Mesenchymal stem cell (in vitro differentiated cells and primary cell): ENCODE results near the gene PLA2G5.

Source experiments
- DNase-seq: peaks from one replicate; pipeline ENCODE4 v3.0.0-alpha.2; 2013
- H2AFZ ChIP-seq: one replicate; pipeline ENCODE4 v1.6.1; 2013; ENCODE audit warnings: low read depth, mild to moderate bottlenecking, control low read depth, inconsistent platforms, low read length, moderate library complexity
- H2AK5ac ChIP-seq: 2 replicates; pipeline ENCODE4 v1.6.1; 2013; ENCODE audit warnings: low read length, moderate library complexity, mild to moderate bottlenecking, inconsistent platforms; ENCODE audit not compliant: severe bottlenecking
- H2BK120ac ChIP-seq: one replicate; pipeline ENCODE4 v1.6.1; 2013; ENCODE audit warnings: low read depth, mild to moderate bottlenecking, inconsistent platforms, low read length, moderate library complexity
- H2BK12ac ChIP-seq, 2 experiments: one replicate each; pipeline ENCODE4 v1.6.1; 2013; ENCODE audit warnings: inconsistent platforms in 2 of 2, low read length in 2 of 2, mild to moderate bottlenecking in 2 of 2, moderate library complexity in 2 of 2, control low read depth in 1 of 2
- H2BK15ac ChIP-seq: one replicate; pipeline ENCODE4 v1.6.1; 2013; ENCODE audit warnings: mild to moderate bottlenecking, low read depth, inconsistent platforms; ENCODE audit not compliant: poor library complexity, severe bottlenecking
- H2BK5ac ChIP-seq: 2 replicates; pipeline ENCODE4 v1.6.1; 2013; ENCODE audit warnings: low read depth, mild to moderate bottlenecking, low read length, control low read depth, inconsistent platforms; ENCODE audit not compliant: poor library complexity, severe bottlenecking
- H3K14ac ChIP-seq, 2 experiments: one replicate each; pipeline ENCODE4 v1.6.1; 2013; ENCODE audit warnings: inconsistent platforms in 2 of 2, low read length in 2 of 2, control low read depth in 1 of 2, mild to moderate bottlenecking in 1 of 2, moderate library complexity in 1 of 2
- H3K18ac ChIP-seq, 2 experiments: one replicate each; pipeline ENCODE4 v1.6.1; 2013; ENCODE audit warnings: inconsistent platforms in 2 of 2, low read length in 2 of 2, control low read depth in 1 of 2, low read depth in 1 of 2, mild to moderate bottlenecking in 1 of 2
- H3K23ac ChIP-seq, 2 experiments: one replicate each; pipeline ENCODE4 v1.6.1; 2013; ENCODE audit warnings: inconsistent platforms in 2 of 2, low read length in 2 of 2, mild to moderate bottlenecking in 2 of 2, moderate library complexity in 2 of 2, control low read depth in 1 of 2
- H3K27ac ChIP-seq: 2 replicates; pipeline ENCODE4 v1.5.1; 2013; ENCODE audit warnings: mild to moderate bottlenecking, moderate library complexity, low read length, control low read depth, inconsistent platforms; ENCODE audit not compliant: poor library complexity, severe bottlenecking
- H3K27me3 ChIP-seq, 2 experiments: 2 replicates each; pipeline versions ENCODE4 v1.6.1 to v1.7.0; 2013; ENCODE audit warnings: low read length in 2 of 2, mild to moderate bottlenecking in 2 of 2, moderate library complexity in 2 of 2, control low read depth in 1 of 2, inconsistent platforms in 1 of 2; ENCODE audit not compliant: control insufficient read depth in 1 of 2, insufficient read depth in 1 of 2
- H3K36me3 ChIP-seq, 2 experiments: 2 replicates each; pipeline versions ENCODE4 v1.6.1 to v1.7.0; 2013; ENCODE audit warnings: low read length in 2 of 2, control low read depth in 1 of 2, inconsistent platforms in 1 of 2, low read depth in 1 of 2, mild to moderate bottlenecking in 1 of 2; ENCODE audit not compliant: insufficient read depth in 2 of 2, control insufficient read depth in 1 of 2
- H3K4ac ChIP-seq, 2 experiments: one replicate each; pipeline ENCODE4 v1.6.1; 2013; ENCODE audit warnings: inconsistent platforms in 2 of 2, low read length in 2 of 2, mild to moderate bottlenecking in 2 of 2, moderate library complexity in 2 of 2, control low read depth in 1 of 2, low read depth in 1 of 2
- H3K4me1 ChIP-seq: 2 replicates; pipeline ENCODE4 v1.6.1; 2013; ENCODE audit warnings: low read depth, low read length, control low read depth; ENCODE audit not compliant: control insufficient read depth, insufficient read depth
- H3K4me2 ChIP-seq: 2 replicates; pipeline ENCODE4 v1.6.1; 2013; ENCODE audit warnings: low read length, mild to moderate bottlenecking, inconsistent platforms; ENCODE audit not compliant: poor library complexity, severe bottlenecking
- H3K4me3 ChIP-seq, 2 experiments: 2 replicates each; pipeline versions ENCODE4 v1.5.1 to v1.7.0; 2013; ENCODE audit warnings: low read length in 2 of 2, mild to moderate bottlenecking in 2 of 2, control low read depth in 1 of 2, low read depth in 1 of 2; ENCODE audit not compliant: insufficient read depth in 1 of 2
- H3K79me1 ChIP-seq: replicated peaks from 2 replicates; pipeline ENCODE4 v1.6.1; 2013; ENCODE audit warnings: mild to moderate bottlenecking, control low read depth, low read length, inconsistent platforms; ENCODE audit not compliant: poor library complexity, severe bottlenecking
- H3K9ac ChIP-seq: 2 replicates; pipeline ENCODE4 v1.7.0; 2013; ENCODE audit warnings: mild to moderate bottlenecking, low read length, moderate library complexity
- H3K9me3 ChIP-seq: 2 replicates; pipeline ENCODE4 v1.7.0; 2013; ENCODE audit warnings: mild to moderate bottlenecking, low read length; ENCODE audit not compliant: control insufficient read depth
- H4K8ac ChIP-seq: one replicate; pipeline ENCODE4 v1.6.1; 2013; ENCODE audit warnings: inconsistent platforms, mild to moderate bottlenecking, low read length, moderate library complexity
- H4K91ac ChIP-seq: one replicate; pipeline ENCODE4 v1.6.1; 2013; ENCODE audit warnings: mild to moderate bottlenecking, low read length, inconsistent platforms
- WGBS: methylation state at CpG from one replicate; pipeline ENCODE4 v1.1.7; 2013; ENCODE audit warnings: mixed read lengths; 5-methylcytosine and 5-hydroxymethylcytosine counted together

The PLA2G5 gene

DNA sequence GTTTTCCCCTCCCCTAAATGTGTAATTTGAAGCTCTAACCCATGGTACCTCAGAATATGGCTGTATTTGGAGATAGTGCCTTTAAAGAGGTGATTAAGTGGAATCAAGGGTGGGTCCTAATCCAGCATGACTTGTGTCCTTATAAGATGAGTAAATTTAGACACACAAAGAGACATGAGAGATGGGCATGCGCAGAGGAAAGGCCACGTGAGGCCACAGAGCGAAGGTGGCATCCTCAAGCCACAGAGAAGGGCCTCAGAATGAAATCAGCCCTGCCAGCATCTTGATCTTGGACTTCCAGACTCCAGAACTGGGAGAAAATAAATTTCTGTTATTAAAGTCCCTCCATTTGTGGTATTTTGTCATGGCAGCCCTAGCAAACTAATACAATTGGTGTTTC lies 66.3 kb downstream of the PLA2G5 start:
- no peak overlapping the region for H2BK120ac ChIP-seq
- H2BK5ac ChIP-seq: no peak overlapping the region
- no peak overlapping the region for H2AFZ ChIP-seq
- no peak overlapping the region for H2AK5ac ChIP-seq
- H3K4me2 ChIP-seq: no peak overlapping the region
- H3K9me3 ChIP-seq: no peaks in the 10 kb centered on the region
- H2BK12ac ChIP-seq: no peak overlapping the region
- H3K4me3 ChIP-seq: no peak overlapping the region
- DNase-seq: no peak
- H3K36me3 ChIP-seq: no peaks in the 10 kb centered on the region
- no peaks in the 10 kb centered on the region for H3K4me1 ChIP-seq
- H3K9ac ChIP-seq: no peak overlapping the region
- no peak overlapping the region for H4K8ac ChIP-seq
- H3K27ac ChIP-seq: no peak overlapping the region
- no peak overlapping the region for H3K4ac ChIP-seq
- H3K79me1 ChIP-seq: no peaks in the 10 kb centered on the region
- no peak overlapping the region for H4K91ac ChIP-seq
- H3K14ac ChIP-seq: no peak overlapping the region
- no peaks in the 10 kb centered on the region for H3K27me3 ChIP-seq
- H3K23ac ChIP-seq: no peak overlapping the region
- H3K18ac ChIP-seq: no peak overlapping the region
- no peak overlapping the region for H2BK15ac ChIP-seq
- WGBS: 83% methylated on average over 3 of the region's 3 CpGs

DNA sequence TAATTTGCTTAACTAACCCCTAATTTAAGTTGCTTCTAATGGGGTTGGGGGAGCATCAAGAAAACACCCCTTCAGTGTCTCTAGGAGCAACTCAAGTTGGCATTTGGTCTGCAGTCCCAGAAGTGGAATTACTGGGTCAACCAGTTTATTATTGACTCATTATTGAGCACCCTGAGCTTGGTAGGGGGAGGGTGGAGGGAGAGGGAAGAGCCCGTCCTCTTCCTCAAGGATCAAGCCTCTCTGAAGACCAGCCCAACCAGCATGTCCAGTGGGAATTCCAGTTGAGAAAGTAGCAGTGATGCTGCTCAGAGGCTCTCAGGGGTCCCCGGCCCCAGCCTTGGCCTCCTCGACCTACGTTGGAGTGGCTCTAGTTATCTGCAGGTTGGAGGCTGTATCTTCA lies 67.1 kb downstream of the PLA2G5 start:
- Histone ChIP-seq H3K23ac (no peak overlapping the region), H2AFZ (no peak overlapping the region), H3K18ac (no peak overlapping the region), H4K8ac (no peak overlapping the region), H3K4ac (no peak overlapping the region), H3K27ac (no peak overlapping the region), H3K4me3 (no peak overlapping the region), H2BK12ac (no peak overlapping the region), H2BK15ac (no peak overlapping the region), H4K91ac (no peak overlapping the region), H3K79me1 (no peaks in the 10 kb centered on the region), H3K4me1 (no peaks in the 10 kb centered on the region), H2BK120ac (no peak overlapping the region), H2AK5ac (no peak overlapping the region), H3K4me2 (no peak overlapping the region), H2BK5ac (no peak overlapping the region), H3K27me3 (no peaks in the 10 kb centered on the region), H3K9ac (no peak overlapping the region), H3K36me3 (no peaks in the 10 kb centered on the region), H3K14ac (no peak overlapping the region), H3K9me3 (no peaks in the 10 kb centered on the region)
- 82% methylated on average over 3 of the region's 4 CpGs for WGBS
- DNase-seq: no peak

DNA sequence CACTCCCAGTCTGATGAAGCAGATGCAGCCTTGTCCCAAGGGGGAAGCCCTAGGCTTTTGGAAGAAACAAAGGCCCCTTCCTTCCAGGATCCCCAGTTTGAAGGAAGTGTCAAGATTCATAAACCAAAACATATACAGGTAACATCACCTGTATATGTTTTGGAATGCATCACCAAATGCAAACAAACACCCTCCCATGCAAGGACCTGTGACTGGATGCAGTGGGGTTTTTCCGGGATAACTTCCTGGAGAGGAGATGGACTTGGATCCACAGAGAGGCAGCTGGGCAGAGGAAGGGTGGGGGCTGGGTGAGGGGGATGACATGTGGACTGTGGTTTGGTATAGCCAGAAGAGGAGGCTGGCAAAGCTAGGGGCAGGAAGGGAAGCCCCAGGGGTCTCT lies 67.6 kb downstream of the PLA2G5 start:
- no peak overlapping the region for H3K27ac ChIP-seq
- no peak overlapping the region for H3K4me2 ChIP-seq
- H2BK15ac ChIP-seq: no peak overlapping the region
- no peak for DNase-seq
- no peak overlapping the region for H3K9ac ChIP-seq
- no peak overlapping the region for H2AK5ac ChIP-seq
- H3K23ac ChIP-seq: no peak overlapping the region
- no peaks in the 10 kb centered on the region for H3K27me3 ChIP-seq
- H3K18ac ChIP-seq: no peak overlapping the region
- H4K8ac ChIP-seq: no peak overlapping the region
- no peak overlapping the region for H4K91ac ChIP-seq
- H3K14ac ChIP-seq: no peak overlapping the region
- no peak overlapping the region for H2BK120ac ChIP-seq
- no peak overlapping the region for H2BK5ac ChIP-seq
- H3K4ac ChIP-seq: no peak overlapping the region
- H3K9me3 ChIP-seq: no peaks in the 10 kb centered on the region
- no peaks in the 10 kb centered on the region for H3K4me1 ChIP-seq
- H3K79me1 ChIP-seq: no peaks in the 10 kb centered on the region
- H2BK12ac ChIP-seq: no peak overlapping the region
- no peak overlapping the region for H3K4me3 ChIP-seq
- WGBS: 94% methylated on average over 1 of the region's 1 CpG
- H3K36me3 ChIP-seq: no peaks in the 10 kb centered on the region
- no peak overlapping the region for H2AFZ ChIP-seq

DNA sequence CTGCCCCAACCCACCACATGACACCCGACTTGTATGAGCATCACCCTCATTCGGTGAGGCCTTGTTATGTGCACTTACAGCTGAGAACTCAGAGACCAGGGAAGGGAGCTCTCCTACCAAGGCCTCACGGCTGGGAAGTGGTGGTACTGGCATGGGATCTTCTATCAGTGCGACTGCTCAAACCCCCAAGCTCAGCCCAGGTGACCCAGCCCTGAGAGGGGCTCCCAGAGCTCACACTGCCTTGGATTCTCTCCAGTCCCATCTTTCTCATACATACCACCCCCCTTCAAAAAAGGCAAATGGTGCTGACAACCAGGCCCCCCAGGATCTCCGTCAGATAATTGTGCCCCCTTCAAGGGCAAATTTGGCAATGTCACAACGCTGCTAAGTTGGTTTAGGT lies 68.4 kb downstream of the PLA2G5 start:
- Histone ChIP-seq H3K36me3 (no peaks in the 10 kb centered on the region), H2BK12ac (no peak overlapping the region), H3K18ac (no peak overlapping the region), H3K9ac (no peak overlapping the region), H3K4me1 (no peaks in the 10 kb centered on the region), H3K4ac (no peak overlapping the region), H3K4me2 (no peak overlapping the region), H2BK120ac (no peak overlapping the region), H3K4me3 (no peak overlapping the region), H2BK5ac (no peak overlapping the region), H2AK5ac (no peak overlapping the region), H4K91ac (no peak overlapping the region), H3K27me3 (no peaks in the 10 kb centered on the region), H3K9me3 (no peaks in the 10 kb centered on the region), H3K27ac (no peak overlapping the region), H2AFZ (no peak overlapping the region), H3K14ac (no peak overlapping the region), H2BK15ac (no peak overlapping the region), H3K79me1 (no peaks in the 10 kb centered on the region), H3K23ac (no peak overlapping the region), H4K8ac (no peak overlapping the region)
- 75% methylated on average over 5 of the region's 6 CpGs for WGBS
- no peak for DNase-seq
